ENCODE measurements around the gene RPUSD2. TPM values are rescaled to one million over a fixed set of nuclear protein-coding genes. Genes with fewer than 3 reads are reported as not detected.

The RPUSD2 gene
- total RNA-seq, 1 donor from 2014 or later = 16.2 TPM

DNA sequence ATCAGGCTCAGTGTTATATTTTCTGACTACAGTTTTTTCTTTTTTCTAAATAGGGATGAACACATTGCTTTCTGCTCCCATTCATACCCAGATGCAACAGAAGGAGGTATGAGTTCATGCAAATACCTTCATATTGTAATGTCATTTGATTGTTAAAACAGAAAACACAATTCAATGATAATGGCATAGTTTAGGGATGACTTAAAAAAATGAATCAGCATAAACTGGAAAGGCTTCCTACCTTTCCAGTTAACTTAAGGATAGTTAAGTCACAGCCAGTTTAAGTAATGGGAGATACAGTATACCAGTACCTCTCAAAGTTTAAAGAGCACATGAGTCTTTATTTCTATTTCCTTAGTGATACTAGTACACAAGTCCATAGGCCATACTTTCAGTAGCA, 49.8 kb downstream of the RPUSD2 start:
- TF ChIP-seq, protein P1, sequence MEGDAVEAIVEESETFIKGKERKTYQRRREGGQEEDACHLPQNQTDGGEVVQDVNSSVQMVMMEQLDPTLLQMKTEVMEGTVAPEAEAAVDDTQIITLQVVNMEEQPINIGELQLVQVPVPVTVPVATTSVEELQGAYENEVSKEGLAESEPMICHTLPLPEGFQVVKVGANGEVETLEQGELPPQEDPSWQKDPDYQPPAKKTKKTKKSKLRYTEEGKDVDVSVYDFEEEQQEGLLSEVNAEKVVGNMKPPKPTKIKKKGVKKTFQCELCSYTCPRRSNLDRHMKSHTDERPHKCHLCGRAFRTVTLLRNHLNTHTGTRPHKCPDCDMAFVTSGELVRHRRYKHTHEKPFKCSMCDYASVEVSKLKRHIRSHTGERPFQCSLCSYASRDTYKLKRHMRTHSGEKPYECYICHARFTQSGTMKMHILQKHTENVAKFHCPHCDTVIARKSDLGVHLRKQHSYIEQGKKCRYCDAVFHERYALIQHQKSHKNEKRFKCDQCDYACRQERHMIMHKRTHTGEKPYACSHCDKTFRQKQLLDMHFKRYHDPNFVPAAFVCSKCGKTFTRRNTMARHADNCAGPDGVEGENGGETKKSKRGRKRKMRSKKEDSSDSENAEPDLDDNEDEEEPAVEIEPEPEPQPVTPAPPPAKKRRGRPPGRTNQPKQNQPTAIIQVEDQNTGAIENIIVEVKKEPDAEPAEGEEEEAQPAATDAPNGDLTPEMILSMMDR (conservative IDR thresholded peaks at IDR 0.05) = no peak
- H3K36me3 Mint-ChIP-seq = no peaks in the 10 kb centered on the region
- H3K4me1 Mint-ChIP-seq (ENCODE audit: unreplicated experiment) = no peaks in the 10 kb centered on the region
- no peaks in the 10 kb centered on the region for H3K27me3 Mint-ChIP-seq
- no peak overlapping the region for H3K4me3 Mint-ChIP-seq
- H3K27ac Mint-ChIP-seq = no peak overlapping the region
- no peaks in the 10 kb centered on the region for H3K9me3 Mint-ChIP-seq
- no peak for DNase-seq (ENCODE audit: extremely low spot score, unreplicated experiment)

DNA sequence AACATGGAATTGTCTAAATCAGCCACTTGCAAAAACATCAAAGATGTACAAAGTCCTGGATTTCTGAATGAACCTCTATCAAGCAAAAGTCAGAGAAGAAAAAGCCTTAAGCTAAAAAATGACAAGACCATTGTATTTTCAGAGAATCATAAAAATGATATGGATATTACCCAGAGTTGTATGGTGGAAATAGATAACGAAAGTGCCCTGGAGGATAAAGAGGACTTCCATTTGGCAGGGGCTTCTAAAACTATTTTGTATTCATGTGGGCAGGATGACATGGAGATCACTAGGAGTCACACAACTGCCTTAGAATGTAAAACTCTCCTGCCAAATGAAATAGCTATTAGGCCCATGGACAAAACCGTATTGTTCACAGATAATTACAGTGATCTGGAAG, 54.3 kb downstream of the RPUSD2 start:
- Mint-ChIP-seq H3K27me3 (no peaks in the 10 kb centered on the region), H3K4me1 (ENCODE audit: unreplicated experiment) (no peaks in the 10 kb centered on the region), H3K9me3 (no peaks in the 10 kb centered on the region), H3K4me3 (no peak overlapping the region), H3K27ac (no peak overlapping the region), H3K36me3 (no peaks in the 10 kb centered on the region)
- TF ChIP-seq, protein P1 (conservative IDR thresholded peaks at IDR 0.05) = no peak
- no peak for DNase-seq (ENCODE audit: extremely low spot score, unreplicated experiment)

Other genes with a start within 250 kb of the RPUSD2 start
- gene INAFM2, start 245.6 kb upstream of the RPUSD2 start, total RNA-seq (ENCODE audit: low replicate concordance) = 12.3 and 23.6 TPM in 2 replicates
- 1.6 and 2.4 TPM in 2 replicates for gene CCDC9B, start 228.4 kb upstream of the RPUSD2 start, total RNA-seq (ENCODE audit: low replicate concordance)
- gene PHGR1, start 218.3 kb upstream of the RPUSD2 start, total RNA-seq (ENCODE audit: low replicate concordance) = 5.6 and 15.8 TPM in 2 replicates
- gene DISP2, start 211.1 kb upstream of the RPUSD2 start, total RNA-seq (ENCODE audit: low replicate concordance) = 1.5 and 1.8 TPM in 2 replicates
- gene KNSTRN, start 186.6 kb upstream of the RPUSD2 start, total RNA-seq (ENCODE audit: low replicate concordance) = 24.1 and 52.2 TPM in 2 replicates
- gene IVD, start 163.5 kb upstream of the RPUSD2 start, total RNA-seq (ENCODE audit: low replicate concordance) = 31.9 and 86.6 TPM in 2 replicates
- gene BAHD1, start 128.3 kb upstream of the RPUSD2 start, total RNA-seq (ENCODE audit: low replicate concordance) = 21.6 and 24.8 TPM in 2 replicates
- gene CHST14, start 98.3 kb upstream of the RPUSD2 start, total RNA-seq (ENCODE audit: low replicate concordance) = 12.7 and 24.2 TPM in 2 replicates
- gene CCDC32, start 4.3 kb upstream of the RPUSD2 start, total RNA-seq (ENCODE audit: low replicate concordance) = 18.4 and 21.0 TPM in 2 replicates
- gene KNL1, start 24.9 kb downstream of the RPUSD2 start, total RNA-seq (ENCODE audit: low replicate concordance) = 7.6 and 21.4 TPM in 2 replicates
- 15.7 and 20.5 TPM in 2 replicates for gene RAD51, start 125.9 kb downstream of the RPUSD2 start, total RNA-seq (ENCODE audit: low replicate concordance)
- gene RMDN3, start 186.0 kb downstream of the RPUSD2 start, total RNA-seq (ENCODE audit: low replicate concordance) = 30.4 and 32.0 TPM in 2 replicates
- gene GCHFR, start 194.8 kb downstream of the RPUSD2 start, total RNA-seq (ENCODE audit: low replicate concordance) = 23.3 and 23.5 TPM in 2 replicates
- gene C15orf62, start 200.7 kb downstream of the RPUSD2 start, total RNA-seq (ENCODE audit: low replicate concordance) = 1.1 and 1.3 TPM in 2 replicates
- 31.6 and 45.0 TPM in 2 replicates for gene ZFYVE19, start 237.8 kb downstream of the RPUSD2 start, total RNA-seq (ENCODE audit: low replicate concordance)
- 23.7 and 38.3 TPM in 2 replicates for gene DNAJC17, start 238.2 kb downstream of the RPUSD2 start, total RNA-seq (ENCODE audit: low replicate concordance)

All from type B pancreatic cell (in vitro differentiated cells).